ENCODE data around the gene HIVEP2.

The HIVEP2 gene

GRCh38 chr6:142844065-142844755 is 100.8 kb downstream of the HIVEP2 start:
- no peak for DNase-seq

GRCh38 chr6:142843361-142843760 is 101.6 kb downstream of the HIVEP2 start:
- DNase-seq, result no peak

GRCh38 chr6:142842418-142843261 is 102.3 kb downstream of the HIVEP2 start:
- no peak for DNase-seq

GRCh38 chr6:142841915-142842314 is 103.1 kb downstream of the HIVEP2 start:
- no peak for DNase-seq

GRCh38 chr6:142839686-142840040 is 105.3 kb downstream of the HIVEP2 start:
- no peak for DNase-seq

- no peak for DNase-seq
Measured at GRCh38 chr6:142838821-142839685, 105.9 kb downstream of the HIVEP2 start.

- DNase-seq, result no peak
Measured at GRCh38 chr6:142835787-142836535, 109.0 kb downstream of the HIVEP2 start.

- no peak for DNase-seq
Measured at GRCh38 chr6:142834853-142835252, 110.1 kb downstream of the HIVEP2 start.

GRCh38 chr6:142833798-142834197 is 111.2 kb downstream of the HIVEP2 start:
- DNase-seq, result no peak

- no peak for DNase-seq
Measured at GRCh38 chr6:142833054-142833453, 111.9 kb downstream of the HIVEP2 start.

GRCh38 chr6:142830807-142831206 is 114.2 kb downstream of the HIVEP2 start:
- DNase-seq, result no peak

- no peak for DNase-seq
Measured at GRCh38 chr6:142830116-142830710, 114.8 kb downstream of the HIVEP2 start.

GRCh38 chr6:142829556-142829955 is 115.4 kb downstream of the HIVEP2 start:
- DNase-seq, result no peak

- DNase-seq, result no peak
Measured at GRCh38 chr6:142827991-142828390, 117.0 kb downstream of the HIVEP2 start.

- no peak for DNase-seq
Measured at GRCh38 chr6:142827369-142827768, 117.6 kb downstream of the HIVEP2 start.

- DNase-seq, result no peak
Measured at GRCh38 chr6:142825760-142826159, 119.2 kb downstream of the HIVEP2 start.

- no peak for DNase-seq
Measured at GRCh38 chr6:142824426-142824825, 120.5 kb downstream of the HIVEP2 start.

GRCh38 chr6:142823256-142823902 is 121.6 kb downstream of the HIVEP2 start:
- DNase-seq, result no peak

- DNase-seq, result peak in 2 of 56 donors; percentile 6 to 9
Measured at GRCh38 chr6:142822842-142823241, 122.1 kb downstream of the HIVEP2 start.

GRCh38 chr6:142822383-142822782 is 122.6 kb downstream of the HIVEP2 start:
- DNase-seq, result no peak

Data from amygdala (tissue), 56 donors.